DOHH2 (cell line): ENCODE measurements around the gene ZNF580.
A peak's percentile ranks its signal among the peaks of the same experiment; 100 is the strongest.

ENCODE experiments used
- H3F3A ChIP-seq: fragments of 200-600 bp; sonication (generic), shearing (Covaris generic); 2 replicates; pipeline ENCODE4 v1.6.0; 2016; ENCODE audit warnings: antibody characterized with exemption, mild to moderate bottlenecking; ENCODE audit not compliant: control insufficient read depth, insufficient read depth
- H3K27ac ChIP-seq: fragments of 200-600 bp; sonication (generic); 2 replicates; pipeline ENCODE4 v1.5.1; 2014; ENCODE audit warnings: low read depth, mild to moderate bottlenecking, low read length, moderate library complexity
- H3K27me3 ChIP-seq: fragments of 200-600 bp; sonication (generic); 2 replicates; pipeline ENCODE4 v1.6.1; 2014; ENCODE audit warnings: mild to moderate bottlenecking, low read length, mixed read lengths; ENCODE audit not compliant: control insufficient read depth
- H3K36me3 ChIP-seq: fragments of 200-600 bp; sonication (generic); 2 replicates; pipeline ENCODE4 v1.6.1; 2014; ENCODE audit warnings: mild to moderate bottlenecking, low read length, moderate library complexity, mixed read lengths; ENCODE audit not compliant: control insufficient read depth
- H3K4me1 ChIP-seq: fragments of 200-600 bp; sonication (generic); 2 replicates; pipeline ENCODE4 v1.6.1; 2014; ENCODE audit warnings: mild to moderate bottlenecking, low read length, mixed read lengths; ENCODE audit not compliant: control insufficient read depth
- H3K4me2 ChIP-seq: fragments of 200-600 bp; sonication (generic); 2 replicates; pipeline ENCODE4 v1.6.0; 2014; ENCODE audit warnings: mild to moderate bottlenecking, low read length, moderate library complexity
- H3K4me3 ChIP-seq: fragments of 200-600 bp; sonication (generic); 2 replicates; pipeline ENCODE4 v1.5.1; 2014; ENCODE audit warnings: mild to moderate bottlenecking, low read length, mixed read lengths
- H3K79me2 ChIP-seq: fragments of 200-600 bp; sonication (generic); 2 replicates; pipeline ENCODE4 v1.6.1; 2014; ENCODE audit warnings: mild to moderate bottlenecking, low read length, mixed read lengths; ENCODE audit not compliant: control insufficient read depth
- H3K9me2 ChIP-seq: fragments of 200-600 bp; sonication (generic); replicated peaks from 2 replicates; pipeline ENCODE4 v1.6.1; 2014; ENCODE audit warnings: mild to moderate bottlenecking, low read length, mixed read lengths; ENCODE audit not compliant: control insufficient read depth
- H3K9me3 ChIP-seq: fragments of 200-600 bp; sonication (generic); 2 replicates; pipeline ENCODE4 v1.6.1; 2014; ENCODE audit warnings: antibody characterized with exemption, low read length, mixed read lengths; ENCODE audit not compliant: control insufficient read depth, insufficient read depth
- H4K20me1 ChIP-seq: fragments of 200-600 bp; sonication (generic); 2 replicates; pipeline ENCODE4 v1.6.0; 2014; ENCODE audit warnings: low read depth, mild to moderate bottlenecking, antibody characterized with exemption, low read length, moderate library complexity; ENCODE audit not compliant: control insufficient read depth, insufficient read depth
- CTCF ChIP-seq: fragments of 200-600 bp; sonication (generic); IDR thresholded peaks from one replicate; pipeline ENCODE4 v1.5.1; 2014; ENCODE audit warnings: antibody characterized with exemption, mild to moderate bottlenecking, low read depth, low read length; ENCODE audit not compliant: poor library complexity, severe bottlenecking
- EZH2phosphoT487 ChIP-seq: fragments of 200-600 bp; sonication (generic); IDR thresholded peaks from 2 replicates; pipeline ENCODE4 v1.6.1; 2017; ENCODE audit warnings: borderline replicate concordance, mild to moderate bottlenecking, antibody characterized with exemption, low read length, moderate library complexity, mixed read lengths

Gene ZNF580

GRCh38 chr19:55601084-55601483, 39.7 kb upstream of the ZNF580 start:
- no peaks in the 10 kb centered on the region for H3K9me2 ChIP-seq
- peaks cover 23% of the 10 kb centered on the region for H3K36me3 ChIP-seq
- H3K79me2 ChIP-seq, result peaks cover 15% of the 10 kb centered on the region
- no peaks in the 10 kb centered on the region for H3K9me3 ChIP-seq
- TF ChIP-seq CTCF, result no peak
- no peak for TF ChIP-seq EZH2phosphoT487
- peak overlapping the region; percentile 88 for H3K27ac ChIP-seq
- no peaks in the 10 kb centered on the region for H3K27me3 ChIP-seq
- H3K4me2 ChIP-seq, result peak overlapping the region; percentile 64
- peak overlapping the region; percentile 84 for H3K4me3 ChIP-seq
- no peaks in the 10 kb centered on the region for H4K20me1 ChIP-seq
- H3F3A ChIP-seq, result peaks cover 23% of the 10 kb centered on the region
- H3K4me1 ChIP-seq, result peaks cover 43% of the 10 kb centered on the region

GRCh38 chr19:55602104-55603001, 38.4 kb upstream of the ZNF580 start:
- TF ChIP-seq EZH2phosphoT487, result no peak
- TF ChIP-seq CTCF, result no peak
- Histone ChIP-seq H3K36me3 (peaks cover 24% of the 10 kb centered on the region), H3K27ac (no peak overlapping the region), H3K27me3 (no peaks in the 10 kb centered on the region), H3F3A (peaks cover 23% of the 10 kb centered on the region), H3K4me1 (peaks cover 53% of the 10 kb centered on the region), H4K20me1 (peaks cover 3% of the 10 kb centered on the region; the same call in 1 of the 2 replicates), H3K9me2 (no peaks in the 10 kb centered on the region), H3K4me3 (no peak overlapping the region), H3K9me3 (no peaks in the 10 kb centered on the region), H3K4me2 (no peak overlapping the region), H3K79me2 (peaks cover 27% of the 10 kb centered on the region)

- Histone ChIP-seq H3K4me1 (peaks cover 54% of the 10 kb centered on the region), H3F3A (peaks cover 23% of the 10 kb centered on the region), H3K27me3 (no peaks in the 10 kb centered on the region), H3K36me3 (peaks cover 23% of the 10 kb centered on the region), H4K20me1 (peaks cover 6% of the 10 kb centered on the region; the same call in 1 of the 2 replicates), H3K9me3 (no peaks in the 10 kb centered on the region), H3K9me2 (no peaks in the 10 kb centered on the region), H3K4me2 (no peak overlapping the region), H3K79me2 (peaks cover 31% of the 10 kb centered on the region), H3K27ac (no peak overlapping the region), H3K4me3 (no peak overlapping the region)
- TF ChIP-seq EZH2phosphoT487, result no peak
- TF ChIP-seq CTCF, result no peak
Observed at GRCh38 chr19:55603115-55603514, 37.7 kb upstream of the ZNF580 start.
